8988T (cell line): ENCODE data around the gene PCBD2.
A peak's percentile ranks its signal among the peaks of the same experiment; 100 is the strongest.
"Not testable (repeated sequence)": the region's sequence is repeated elsewhere in the genome, so short reads cannot be mapped to it uniquely, and the experiment has no call there.

ENCODE experiments used
- DNase-seq: peaks from one replicate; pipeline ENCODE4 v3.0.0; 2011

Gene PCBD2

DNA sequence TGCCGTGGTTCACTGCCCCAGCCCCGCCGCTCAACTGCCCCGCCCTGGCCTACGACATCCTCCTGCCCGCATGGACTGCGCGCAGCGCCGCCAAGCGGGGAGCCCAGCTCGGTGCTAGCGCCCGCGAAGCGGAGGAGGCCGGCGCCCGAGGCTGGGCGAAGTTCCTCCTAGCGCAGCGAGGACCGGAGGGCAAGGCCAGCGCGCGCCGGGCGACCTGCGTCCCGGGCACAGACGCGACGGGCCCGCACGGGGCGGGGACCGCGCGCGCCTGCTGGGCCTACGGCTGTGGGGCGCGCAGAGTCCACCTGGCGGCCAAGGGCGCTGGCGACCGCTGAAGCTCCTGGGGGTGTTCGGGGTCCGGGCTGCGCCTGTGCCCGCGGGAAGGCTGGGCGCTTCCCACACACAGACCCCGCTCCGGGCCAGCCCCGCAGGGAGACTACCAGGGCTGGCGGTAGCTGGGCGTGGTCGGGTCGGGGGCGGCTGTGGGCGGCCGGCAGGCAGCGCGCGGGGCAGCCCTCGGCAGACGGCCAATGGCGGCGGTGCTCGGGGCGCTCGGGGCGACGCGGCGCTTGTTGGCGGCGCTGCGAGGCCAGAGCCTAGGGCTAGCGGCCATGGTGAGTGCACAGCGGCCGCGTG, at the start of gene PCBD2:
Gene PCBD2 (plus strand): TSS at position 522 of the 636 bp plus-strand sequence. CDS start 9 bp downstream, at position 531.
- DNase-seq: peak; percentile 74

DNA sequence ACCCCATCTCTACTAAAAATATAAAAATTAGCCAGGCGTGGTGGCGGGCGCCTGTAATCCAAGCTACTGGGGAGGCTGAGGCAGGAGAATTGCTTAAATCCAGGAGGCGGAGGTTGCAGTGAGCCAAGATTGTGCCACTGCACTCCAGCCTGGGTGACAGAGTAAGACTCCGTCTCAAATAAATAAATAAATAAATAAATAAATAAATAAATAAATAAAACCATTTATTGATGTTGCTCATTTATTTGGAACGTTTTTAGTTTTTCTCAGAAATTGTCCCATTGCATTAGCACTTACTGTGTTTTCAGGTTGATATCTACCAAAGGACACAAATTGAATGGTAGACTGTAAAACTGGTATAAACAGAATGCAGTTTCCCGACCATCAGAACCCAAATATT, 48.5 kb upstream of the PCBD2 start:
- not testable (repeated sequence) for DNase-seq

DNA sequence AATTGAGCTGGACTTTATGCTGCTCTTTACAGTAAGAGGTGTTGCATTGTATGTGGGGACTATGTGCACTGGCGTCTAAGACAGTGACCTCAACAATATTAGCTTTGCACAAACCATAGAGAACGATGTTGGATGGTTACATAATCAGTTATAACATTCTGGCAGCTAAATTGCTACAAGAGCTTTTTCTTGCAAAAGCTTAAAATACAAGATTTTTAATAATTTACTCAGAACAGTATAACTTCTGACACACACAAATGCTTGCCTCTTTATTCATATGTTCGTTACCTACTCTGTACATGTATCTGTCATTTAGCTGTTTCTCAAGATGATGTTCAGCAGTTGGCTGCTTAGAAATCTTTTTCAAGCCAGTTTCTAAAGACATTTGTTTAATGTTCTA, 47.5 kb upstream of the PCBD2 start:
- no peak for DNase-seq

DNA sequence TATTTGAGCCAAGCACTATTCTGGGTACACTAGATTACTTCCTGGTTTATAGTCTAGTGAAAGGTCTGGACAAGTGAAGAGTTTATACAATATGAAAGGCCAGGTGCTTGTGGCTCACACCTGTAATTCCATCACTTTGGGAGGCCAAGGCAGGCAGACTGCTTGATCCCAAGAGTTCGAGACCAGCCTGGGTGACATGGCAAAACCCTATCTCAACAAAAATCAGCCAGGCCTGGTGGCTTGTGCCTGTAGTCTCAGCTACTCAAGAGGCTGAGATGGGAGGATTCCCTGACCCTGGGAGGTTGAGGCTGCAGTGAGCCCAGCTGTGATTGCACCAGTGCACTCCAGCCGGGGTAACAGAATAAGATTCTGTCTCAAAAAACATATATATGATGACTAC, 40.2 kb upstream of the PCBD2 start:
- no peak for DNase-seq

DNA sequence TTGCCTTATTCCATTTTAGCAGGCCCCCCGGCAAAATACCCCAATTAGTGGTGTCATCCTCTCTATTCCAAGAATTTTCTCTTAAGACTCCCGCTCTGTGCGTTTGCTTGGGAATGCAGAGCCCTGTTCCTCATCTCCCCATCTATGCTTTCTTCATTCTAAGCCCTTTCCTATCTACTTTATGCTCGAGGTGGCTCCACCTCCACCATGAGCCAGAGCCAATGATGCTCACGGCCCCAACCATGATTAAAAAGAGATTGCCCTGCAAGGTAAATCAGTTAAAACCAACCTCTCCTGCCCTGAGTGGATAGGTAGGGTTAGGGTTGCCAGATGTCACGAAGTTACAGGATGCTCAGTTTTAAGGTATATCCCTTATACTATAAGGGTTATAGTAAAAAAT, 31.4 kb upstream of the PCBD2 start:
- DNase-seq: no peak

DNA sequence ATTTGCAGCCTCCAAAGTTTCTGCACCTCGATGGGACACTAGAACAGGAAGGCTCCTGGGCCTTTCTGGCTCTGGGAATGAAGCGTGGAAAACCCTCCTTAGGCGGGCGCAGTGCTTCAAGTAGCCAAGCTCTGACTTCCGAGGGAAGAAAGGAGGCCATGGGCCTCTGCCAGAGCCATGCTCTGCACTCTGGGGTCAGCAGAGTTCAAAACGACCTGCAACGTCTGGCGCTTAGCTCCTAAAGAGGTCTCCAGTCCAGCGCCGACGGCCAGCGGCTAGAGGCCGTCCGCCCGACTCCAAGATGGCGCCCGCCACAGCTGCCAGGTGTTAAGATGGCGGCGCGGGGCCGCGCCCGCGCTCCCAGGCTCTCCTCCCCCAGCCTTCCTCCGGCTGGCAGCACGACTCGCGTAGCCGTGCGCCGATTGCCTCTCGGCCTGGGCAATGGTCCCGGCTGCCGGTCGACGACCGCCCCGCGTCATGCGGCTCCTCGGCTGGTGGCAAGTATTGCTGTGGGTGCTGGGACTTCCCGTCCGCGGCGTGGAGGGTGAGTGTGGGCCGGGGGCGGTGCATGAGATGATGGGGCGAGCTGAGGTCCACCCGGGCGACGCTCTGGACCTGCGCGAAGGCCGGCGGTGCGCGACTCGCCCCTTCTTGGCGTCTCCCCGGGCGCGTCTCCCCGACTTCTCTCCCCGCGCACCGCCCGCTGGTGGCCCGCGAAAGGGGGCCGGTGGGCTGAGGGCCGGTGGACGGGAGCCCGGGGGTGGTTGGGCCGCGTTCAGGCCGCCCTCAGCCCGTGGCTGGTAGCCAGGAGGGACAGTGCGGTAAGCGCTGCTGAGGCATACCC, 30.7 kb upstream of the PCBD2 start, which contains the start of gene TXNDC15:
Gene TXNDC15 (plus strand): TSS at position 385 of the 844 bp plus-strand sequence. CDS start 57 bp downstream, at position 442.
- DNase-seq: peak; percentile 83

DNA sequence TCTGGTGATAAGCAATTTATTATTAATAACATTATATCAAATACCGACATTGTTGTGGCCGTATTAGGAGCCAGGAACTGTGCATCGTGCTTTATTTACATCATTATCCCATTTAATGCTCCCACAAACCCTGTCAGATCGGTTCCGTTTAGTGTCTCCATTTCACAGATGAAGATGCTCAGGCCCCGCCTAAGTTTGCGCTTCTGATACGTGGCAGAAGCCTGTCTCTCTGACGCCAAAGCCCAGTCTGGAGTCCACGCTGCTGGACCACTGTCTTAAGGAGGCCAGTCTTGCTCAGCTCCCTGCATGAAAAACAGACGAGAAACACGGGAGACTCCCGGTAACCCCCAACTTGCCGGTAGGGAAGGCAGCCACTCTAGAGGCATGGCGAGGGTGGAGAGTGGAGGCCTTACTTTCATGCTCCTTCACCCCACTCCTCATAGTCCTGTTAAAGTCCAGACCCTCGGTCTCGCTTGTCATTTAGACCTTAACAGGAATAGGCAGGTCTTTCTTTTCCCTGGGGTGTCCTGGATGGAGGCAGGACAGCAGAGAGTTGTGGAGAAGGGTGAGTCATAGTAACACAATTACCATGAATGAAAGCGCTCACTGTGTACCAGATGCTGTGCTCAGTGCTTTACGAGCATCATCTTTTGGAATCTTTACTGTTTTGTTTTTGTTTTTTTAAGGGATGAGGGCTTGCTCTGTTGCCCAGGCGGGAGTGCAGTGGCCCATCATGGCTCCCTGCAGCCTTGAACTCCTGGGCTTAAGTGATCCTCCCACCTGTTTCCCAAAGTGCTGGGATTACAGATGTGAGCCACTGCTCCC, 29.9 kb upstream of the PCBD2 start:
- peak; percentile 25 for DNase-seq

DNA sequence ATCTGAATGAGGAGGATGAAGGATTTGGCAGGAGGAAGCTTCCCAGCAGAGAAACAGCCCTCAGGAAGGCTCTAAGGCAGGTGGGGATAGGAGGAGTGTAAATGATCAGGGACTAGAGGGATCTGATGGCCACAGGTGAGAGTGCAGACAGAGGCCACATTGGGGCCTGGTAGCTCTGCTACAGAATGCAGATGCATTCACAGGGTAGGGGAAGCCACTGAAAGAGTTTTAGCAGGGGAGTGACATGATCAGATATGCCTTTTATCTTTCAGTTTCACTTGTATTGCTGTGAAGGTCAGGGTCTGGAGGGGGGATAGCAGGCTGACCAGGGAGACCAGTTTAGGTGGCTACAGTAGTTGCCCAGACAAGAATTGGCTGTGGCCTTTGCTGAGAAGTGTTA, 27.8 kb upstream of the PCBD2 start:
- DNase-seq: no peak

DNA sequence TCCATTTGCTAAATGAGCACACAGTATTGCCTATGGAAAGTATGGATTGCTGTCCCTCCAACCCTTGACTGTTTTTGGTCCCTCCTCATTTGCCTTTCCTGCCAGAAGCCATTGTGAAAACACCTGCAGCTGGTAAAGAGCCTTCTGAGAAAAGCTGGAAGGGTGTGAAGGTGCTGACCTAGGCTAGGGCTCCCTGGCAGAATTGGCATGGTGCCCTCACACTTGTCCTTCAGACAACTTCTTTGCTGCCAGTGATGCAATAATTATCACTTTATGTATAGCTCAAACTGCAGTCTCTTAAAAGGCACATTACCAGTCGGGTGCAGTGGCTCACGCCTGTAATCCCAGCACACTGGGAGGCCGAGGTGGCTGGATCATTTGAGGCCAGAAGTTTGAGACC, 26.5 kb upstream of the PCBD2 start:
- no peak for DNase-seq

DNA sequence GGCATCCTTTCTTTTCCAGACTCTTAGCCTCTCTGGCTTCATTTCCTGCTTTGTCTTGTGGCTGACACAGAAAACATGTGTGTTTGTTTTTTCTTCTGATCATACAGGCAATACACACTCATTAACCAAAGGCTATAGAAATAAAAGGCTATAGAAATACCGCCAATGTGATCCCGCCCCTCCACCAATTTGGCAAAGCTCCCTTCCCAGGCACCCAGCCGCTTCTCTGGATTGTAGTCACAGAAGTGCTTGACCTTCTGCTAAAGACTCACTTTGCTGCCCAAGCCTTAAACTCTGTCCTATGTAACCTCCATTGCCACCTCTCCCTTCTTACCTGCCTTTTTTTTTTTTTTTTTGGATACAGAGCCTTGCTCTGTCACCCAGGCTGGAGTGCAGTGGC, 25.5 kb upstream of the PCBD2 start:
- DNase-seq: no peak

DNA sequence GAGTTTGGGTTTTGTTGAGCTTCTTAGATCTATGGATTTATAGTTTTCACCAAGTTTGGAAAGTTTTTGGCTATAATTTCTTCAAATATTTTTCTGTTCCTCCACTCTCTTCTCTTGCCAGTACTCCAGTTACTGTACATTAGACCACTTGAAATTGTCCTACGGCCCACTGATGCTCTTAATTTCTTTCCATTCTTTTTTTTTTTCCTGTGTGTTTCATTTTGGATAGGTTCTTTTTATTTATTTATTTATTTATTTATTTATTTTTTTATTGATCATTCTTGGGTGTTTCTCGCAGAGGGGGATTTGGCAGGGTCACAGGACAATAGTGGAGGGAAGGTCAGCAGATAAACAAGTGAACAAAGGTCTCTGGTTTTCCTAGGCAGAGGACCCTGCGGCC, 24.0 kb upstream of the PCBD2 start:
- DNase-seq: not testable (repeated sequence)

DNA sequence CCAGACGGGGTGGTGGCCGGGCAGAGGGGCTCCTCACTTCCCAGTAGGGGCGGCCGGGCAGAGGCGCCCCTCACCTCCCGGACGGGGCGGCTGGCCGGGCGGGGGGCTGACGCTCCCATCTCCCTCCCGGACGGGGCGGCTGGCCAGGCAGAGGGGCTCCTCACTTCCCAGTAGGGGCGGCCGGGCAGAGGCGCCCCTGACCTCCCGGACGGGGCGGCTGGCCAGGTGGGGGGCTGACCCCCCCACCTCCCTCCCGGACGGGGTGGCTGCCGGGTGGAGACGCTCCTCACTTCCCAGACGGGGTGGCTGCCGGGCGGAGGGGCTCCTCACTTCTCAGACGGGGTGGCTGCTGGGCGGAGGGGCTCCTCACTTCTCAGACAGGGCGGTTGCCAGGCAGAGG, 23.2 kb upstream of the PCBD2 start:
- DNase-seq: not testable (repeated sequence)

DNA sequence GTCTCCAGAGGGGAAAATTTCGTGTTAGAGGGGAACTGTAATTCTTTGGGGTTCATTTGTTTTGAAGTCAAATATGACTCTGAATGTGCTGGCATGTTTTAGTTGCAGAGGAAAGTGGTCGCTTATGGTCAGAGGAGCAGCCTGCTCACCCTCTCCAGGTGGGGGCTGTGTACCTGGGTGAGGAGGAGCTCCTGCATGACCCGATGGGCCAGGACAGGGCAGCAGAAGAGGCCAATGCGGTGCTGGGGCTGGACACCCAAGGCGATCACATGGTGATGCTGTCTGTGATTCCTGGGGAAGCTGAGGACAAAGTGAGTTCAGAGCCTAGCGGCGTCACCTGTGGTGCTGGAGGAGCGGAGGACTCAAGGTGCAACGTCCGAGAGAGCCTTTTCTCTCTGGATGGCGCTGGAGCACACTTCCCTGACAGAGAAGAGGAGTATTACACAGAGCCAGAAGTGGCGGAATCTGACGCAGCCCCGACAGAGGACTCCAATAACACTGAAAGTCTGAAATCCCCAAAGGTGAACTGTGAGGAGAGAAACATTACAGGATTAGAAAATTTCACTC, 17.3 kb upstream of the PCBD2 start:
- no peak for DNase-seq

DNA sequence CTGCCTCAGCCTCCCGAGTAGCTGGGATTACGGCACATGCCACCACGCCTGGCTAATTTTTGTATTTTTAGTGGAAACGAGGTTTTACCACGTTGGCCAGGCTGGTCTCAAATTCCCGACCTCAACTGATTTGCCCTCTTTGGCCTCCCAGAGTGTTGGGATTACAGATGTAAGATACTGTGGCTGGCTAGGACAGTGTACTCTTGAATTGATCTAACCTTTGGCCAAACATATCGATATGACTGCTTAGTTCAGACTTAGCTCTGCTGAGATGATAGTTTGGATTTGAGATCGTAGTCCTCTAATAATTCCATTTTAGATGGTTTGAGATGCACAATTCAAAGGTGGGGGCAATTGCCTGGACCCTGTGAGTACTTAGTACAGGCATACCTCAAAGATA, 15.6 kb upstream of the PCBD2 start:
- no peak for DNase-seq

DNA sequence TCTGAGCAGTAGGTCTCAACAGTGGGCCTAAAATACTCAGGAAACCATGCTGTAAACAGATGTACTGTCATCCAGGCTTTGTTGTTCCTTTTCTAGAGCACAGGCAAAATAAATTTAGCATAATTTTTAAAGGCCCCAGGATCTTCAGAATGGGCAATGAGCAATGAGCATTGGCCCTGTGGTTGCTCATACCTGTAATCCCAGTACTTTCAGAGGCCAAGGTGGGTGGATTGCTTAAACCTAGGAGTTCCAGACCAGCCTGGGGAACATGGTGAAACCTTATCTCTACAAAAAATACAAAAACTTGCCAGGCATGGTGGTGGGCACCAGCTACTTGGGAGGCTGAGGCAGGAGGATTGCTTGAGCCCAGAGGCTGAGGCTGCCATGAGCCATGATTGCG, 13.5 kb upstream of the PCBD2 start:
- DNase-seq: no peak

DNA sequence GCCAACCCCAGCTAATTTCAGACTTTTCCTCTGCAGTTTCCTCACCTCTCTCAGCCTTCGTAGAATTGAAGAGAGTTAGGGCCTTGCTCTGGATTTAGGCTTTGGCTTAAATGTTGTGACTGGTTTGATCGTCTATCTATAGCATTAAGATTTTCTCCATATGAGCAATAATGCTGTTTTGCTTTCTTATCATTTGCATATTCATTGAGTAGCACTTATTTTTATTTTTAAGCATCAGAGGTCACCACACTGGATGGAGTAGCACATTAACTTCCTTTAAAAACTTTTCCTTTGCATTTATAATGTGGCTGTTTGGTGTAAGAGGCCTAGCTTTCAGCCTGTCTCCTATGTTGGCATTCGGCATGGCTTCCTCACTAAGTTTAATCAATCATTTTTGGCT, 12.6 kb upstream of the PCBD2 start:
- DNase-seq: no peak

DNA sequence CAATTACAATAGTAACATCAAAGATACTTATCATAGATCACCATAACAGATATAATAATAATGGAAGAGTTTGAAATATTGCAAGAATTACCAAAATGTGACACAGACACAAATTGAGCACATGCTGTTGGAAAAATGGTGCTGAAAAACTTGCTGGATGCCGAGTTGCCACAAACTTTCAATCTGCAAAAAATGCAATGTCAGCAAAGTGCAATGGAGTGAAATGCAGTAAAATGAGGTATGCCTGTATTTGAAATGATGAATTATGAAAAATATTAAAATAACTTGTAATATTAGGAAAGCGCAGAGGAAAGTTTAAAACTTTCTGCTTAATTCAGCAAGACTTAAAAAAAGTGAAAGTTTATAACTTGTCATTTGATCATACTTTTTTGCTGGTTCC, 12.0 kb upstream of the PCBD2 start:
- no peak for DNase-seq

DNA sequence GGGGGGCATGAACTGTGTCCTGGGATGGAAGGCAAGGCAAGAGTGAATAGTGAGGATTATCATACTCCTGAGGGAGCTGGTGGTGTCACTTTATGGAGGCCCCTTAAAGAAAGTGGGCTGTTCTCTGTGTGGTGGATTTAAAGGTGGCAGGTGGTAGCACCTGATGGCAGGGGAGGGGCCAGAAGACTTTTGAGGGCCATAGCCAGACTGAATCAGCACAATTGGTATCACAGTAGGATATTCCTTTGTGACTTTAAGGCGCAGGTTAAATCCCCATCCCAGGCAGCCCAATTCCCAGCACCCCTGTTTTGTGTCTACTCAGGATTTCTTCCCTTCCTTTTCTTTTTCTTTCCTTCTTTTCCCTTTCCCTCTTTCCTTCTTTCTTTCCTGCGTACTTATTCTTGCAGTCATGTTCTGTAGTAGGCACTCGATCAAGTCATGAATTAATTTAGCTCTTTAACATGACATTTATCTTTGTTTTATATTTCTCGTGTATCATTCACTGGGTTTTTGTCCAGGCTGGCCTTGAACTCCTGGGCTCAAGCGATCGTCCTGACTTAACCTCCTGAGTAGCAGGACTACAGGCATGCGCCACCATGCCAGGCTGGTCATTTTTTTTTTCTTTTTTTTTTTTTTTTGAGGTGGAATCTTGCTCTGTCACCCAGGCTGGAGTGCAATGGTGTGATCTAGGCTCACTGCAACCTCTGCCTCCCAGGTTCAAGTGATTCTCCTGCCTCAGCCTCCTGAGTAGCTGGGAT, 11.0 kb upstream of the PCBD2 start:
- no peak for DNase-seq

DNA sequence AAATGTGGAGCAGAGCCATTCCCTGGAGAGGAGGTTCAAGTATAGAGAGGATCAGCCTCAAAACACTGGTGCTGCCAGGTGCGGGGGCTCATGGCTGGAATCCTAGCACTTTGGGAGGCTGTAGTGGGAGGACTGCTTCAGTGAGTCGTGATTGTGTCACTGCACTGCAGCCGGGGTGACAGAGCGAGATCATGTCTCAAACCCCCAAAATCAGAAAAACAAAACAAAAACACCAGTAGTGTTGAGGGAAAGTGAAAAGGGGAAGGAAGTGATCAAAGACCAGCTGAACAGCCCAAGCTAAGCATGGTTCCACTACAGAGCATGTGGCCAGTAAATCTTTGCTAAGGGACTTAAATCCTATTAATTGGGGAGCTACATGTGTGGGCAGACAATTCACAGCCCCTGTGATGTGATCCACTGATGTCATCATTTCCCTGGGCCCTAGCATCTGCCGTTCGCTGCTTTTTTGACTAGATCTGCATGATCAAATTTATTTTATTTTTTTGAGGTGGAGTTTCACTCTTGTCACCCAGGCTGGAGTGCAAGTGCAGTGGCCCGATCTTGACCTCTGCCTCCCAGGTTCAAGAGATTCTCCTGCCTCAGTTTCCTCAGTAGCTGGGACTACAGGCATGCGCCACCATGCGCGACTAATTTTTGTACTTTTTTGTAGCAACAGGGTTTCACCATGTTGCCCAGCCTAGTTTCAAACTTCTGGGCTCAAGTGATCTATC, 2.7 kb upstream of the PCBD2 start:
- DNase-seq: no peak

DNA sequence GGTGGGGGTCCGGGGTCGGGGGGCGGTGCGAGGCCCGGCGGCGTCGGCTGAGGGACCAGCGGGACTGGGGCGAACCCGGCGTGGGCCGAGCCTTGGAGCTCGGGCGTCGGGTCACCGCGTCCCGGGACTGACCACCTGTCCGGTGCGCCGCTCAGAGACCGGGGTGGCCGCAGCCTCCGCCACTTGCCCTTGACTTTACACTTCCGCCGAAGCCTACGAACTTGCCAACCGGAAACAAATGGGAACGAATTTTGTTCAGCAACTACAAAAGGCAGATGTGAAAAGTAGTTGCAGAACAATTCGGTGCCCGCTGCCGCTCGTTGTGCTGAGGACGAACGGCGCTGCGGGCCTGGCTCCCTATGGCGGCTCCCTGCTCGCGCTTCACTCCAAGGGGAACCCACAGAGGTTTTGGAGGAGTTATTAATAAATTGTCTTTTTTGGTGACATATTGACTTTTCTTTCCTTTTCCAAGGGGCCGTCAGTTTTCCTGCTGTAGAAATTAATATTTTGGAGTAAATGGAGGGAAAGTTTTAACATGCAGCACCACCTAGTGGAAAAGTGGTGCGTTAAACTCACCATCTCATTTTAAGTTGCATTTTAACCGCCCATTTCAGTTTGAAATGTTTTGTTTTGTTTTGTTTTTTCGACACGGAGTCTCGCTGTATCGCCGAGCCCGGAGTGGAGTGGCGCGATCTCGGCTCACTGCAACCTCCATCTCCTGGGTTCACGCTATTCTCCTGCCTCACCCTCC, 490 bp downstream of the PCBD2 start:
- DNase-seq: peak; percentile 15

DNA sequence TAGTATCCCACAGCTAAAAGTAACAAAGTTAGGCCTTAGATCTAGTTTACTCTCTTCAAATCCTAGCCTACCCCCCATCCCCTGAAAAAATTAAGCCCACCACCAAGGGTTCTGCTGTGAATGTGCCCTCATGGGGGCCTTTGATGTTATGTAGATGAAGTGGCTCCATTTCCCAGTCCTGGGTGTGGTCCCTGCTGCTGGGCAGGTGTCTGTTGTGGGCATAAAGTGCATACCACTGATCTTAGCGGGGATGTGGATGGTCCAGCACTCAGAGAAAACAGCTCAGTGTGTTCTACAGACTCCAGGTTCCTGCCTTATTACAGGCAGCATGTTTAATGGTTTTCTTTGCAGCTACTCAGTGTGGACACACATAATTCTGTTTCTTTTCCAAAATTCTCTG, 1.9 kb downstream of the PCBD2 start:
- DNase-seq: no peak
